D721Med (cell line): ENCODE measurements around the gene SPOCK1.
"Not testable (repeated sequence)": the region's sequence is repeated elsewhere in the genome, so short reads cannot be mapped to it uniquely, and the experiment has no call there.

Experiments
- DNase-seq: peaks from one replicate; pipeline ENCODE4 v3.0.0; 2011; ENCODE audit warnings: low spot score; ENCODE audit not compliant: insufficient read length
- FAIRE-seq: peaks from 2 replicates; lab custom pipeline; 2011; peaks lifted over from hg19 to GRCh38; lab: Jason Lieb, UNC
- TF ChIP-seq, protein P1 (sequence below): IDR thresholded peaks from 2 replicates; pipeline ENCODE4 v1.5.1; 2012; ENCODE audit warnings: mild to moderate bottlenecking, control low read depth; ENCODE audit not compliant: insufficient read depth; ENCODE audit errors: missing control alignments

SPOCK1 gene

GRCh38 chr5:137394380-137394779, 104.7 kb downstream of the SPOCK1 start:
- TF ChIP-seq, protein P1, sequence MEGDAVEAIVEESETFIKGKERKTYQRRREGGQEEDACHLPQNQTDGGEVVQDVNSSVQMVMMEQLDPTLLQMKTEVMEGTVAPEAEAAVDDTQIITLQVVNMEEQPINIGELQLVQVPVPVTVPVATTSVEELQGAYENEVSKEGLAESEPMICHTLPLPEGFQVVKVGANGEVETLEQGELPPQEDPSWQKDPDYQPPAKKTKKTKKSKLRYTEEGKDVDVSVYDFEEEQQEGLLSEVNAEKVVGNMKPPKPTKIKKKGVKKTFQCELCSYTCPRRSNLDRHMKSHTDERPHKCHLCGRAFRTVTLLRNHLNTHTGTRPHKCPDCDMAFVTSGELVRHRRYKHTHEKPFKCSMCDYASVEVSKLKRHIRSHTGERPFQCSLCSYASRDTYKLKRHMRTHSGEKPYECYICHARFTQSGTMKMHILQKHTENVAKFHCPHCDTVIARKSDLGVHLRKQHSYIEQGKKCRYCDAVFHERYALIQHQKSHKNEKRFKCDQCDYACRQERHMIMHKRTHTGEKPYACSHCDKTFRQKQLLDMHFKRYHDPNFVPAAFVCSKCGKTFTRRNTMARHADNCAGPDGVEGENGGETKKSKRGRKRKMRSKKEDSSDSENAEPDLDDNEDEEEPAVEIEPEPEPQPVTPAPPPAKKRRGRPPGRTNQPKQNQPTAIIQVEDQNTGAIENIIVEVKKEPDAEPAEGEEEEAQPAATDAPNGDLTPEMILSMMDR, result no peak
- DNase-seq, result no peak
- no peak for FAIRE-seq

GRCh38 chr5:137393196-137393993, 105.7 kb downstream of the SPOCK1 start:
- no peak for FAIRE-seq
- no peak for DNase-seq
- TF ChIP-seq, protein P1, result no peak

DNA sequence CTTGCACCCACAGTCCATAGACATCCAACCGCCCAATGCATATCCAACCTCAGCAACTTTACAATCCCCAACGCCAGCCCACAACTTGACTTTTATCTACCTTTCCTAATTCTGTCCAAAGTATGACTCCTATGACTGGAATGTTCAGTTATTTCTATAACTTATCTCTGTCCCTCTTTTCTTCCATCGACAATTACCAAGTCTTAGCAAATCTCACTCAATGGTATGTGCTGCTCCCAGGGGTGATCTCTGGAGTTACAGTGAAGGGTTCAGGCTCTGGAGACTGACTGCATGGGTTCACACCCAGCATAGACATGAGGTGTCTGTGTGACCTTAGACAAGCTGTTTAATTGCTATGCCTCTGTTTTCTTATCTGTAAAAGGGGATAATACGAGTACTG, 106.9 kb downstream of the SPOCK1 start:
- TF ChIP-seq, protein P1, result no peak
- no peak for FAIRE-seq

DNA sequence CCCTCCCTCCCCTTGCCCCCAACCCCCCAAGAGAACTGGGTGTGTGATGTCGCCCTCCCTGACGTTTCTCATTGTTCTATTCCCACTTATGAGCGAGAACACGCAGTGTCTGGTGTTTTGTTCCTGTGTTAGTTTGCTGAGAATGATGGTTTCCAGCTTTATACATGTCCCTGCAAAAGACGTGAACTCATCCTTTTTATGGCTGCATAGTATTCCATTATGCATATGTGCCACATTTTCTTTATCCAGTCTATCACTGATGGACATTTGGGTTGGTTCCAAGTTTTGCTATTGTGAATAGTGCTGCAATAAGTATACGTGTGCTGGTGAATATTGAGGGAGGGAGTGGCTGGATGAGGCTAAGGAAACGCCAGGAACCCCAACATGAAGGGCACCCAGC, 108.1 kb downstream of the SPOCK1 start:
- DNase-seq, FAIRE-seq: not testable (repeated sequence)

More for the DNA sequence above, 106.9 kb downstream of the SPOCK1 start:
- DNase-seq, result no peak

DNA sequence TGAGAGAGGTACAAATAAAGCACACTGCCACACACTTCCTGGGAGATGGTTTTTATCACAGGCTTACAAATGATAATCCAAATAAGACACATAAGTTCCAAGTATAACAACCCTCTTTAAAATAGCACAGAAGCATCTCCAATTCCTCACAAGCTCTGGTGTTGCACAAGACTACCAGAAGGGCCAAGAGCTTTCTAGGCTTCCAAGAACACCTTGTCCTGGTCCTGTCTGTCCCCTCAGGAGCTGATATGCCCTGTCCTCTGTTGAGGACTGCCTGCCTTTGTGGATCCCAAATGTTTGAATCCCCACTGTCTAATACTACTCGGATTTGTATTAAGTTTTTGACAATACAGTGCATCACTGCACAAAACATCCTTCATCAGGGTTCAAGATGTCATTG, 110.1 kb downstream of the SPOCK1 start:
- TF ChIP-seq, protein P1, result no peak
- no peak for DNase-seq
- FAIRE-seq, result no peak

GRCh38 chr5:137385064-137385463, 114.1 kb downstream of the SPOCK1 start:
- DNase-seq (no peak), FAIRE-seq (no peak)
- TF ChIP-seq, protein P1, result no peak

DNA sequence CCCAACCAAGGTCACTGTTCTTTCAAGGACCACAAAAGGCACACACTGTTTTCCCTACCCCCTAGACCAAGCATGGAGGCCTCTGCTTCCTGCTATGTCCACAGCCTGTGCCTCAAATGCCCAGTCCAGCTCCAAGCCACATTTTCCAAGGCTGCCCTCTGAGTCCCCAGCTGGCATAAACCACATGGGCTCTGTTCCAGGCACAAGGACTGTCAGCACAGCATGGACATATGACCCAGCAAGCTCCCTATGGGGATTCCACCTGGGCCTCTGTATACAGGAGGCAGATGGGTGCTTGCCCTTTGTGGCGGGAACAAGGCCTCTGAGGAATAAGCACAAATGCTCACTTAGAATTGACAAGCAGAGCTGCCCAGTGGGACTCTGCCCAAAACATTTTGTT, 115.2 kb downstream of the SPOCK1 start:
- DNase-seq (no peak), FAIRE-seq (no peak)
- TF ChIP-seq, protein P1, result no peak
